ENCODE data around the gene LHFPL3. TPM values are rescaled to one million over a fixed set of nuclear protein-coding genes. Genes with fewer than 3 reads are reported as not detected.

LHFPL3 gene
- total and polyA plus RNA-seq, 9 of the 15 experiments (the other 6 are each of a cell fraction or from before 2014, with no cell fraction given), result 0.21 to 0.52 TPM; not detected in 7

- 2% methylated on average over 3 of the region's 3 CpGs for WGBS (ENCODE audit: insufficient coverage, low coverage, missing lambda C conversion rate)
- Histone ChIP-seq H2AFZ (ENCODE audit: low read depth, low read length) (no peak overlapping the region), H3K27me3 (ENCODE audit: control insufficient read depth in 2 of 2, insufficient read depth in 2 of 2, low read length in 2 of 2) (no peaks in the 10 kb centered on the region), H3K4me3 (no peak overlapping the region), H3K9me1 (ENCODE audit: control insufficient read depth, insufficient read depth, low read length) (no peaks in the 10 kb centered on the region), H3K27ac (ENCODE audit: extremely low read depth, low read depth, low read length) (no peak overlapping the region), H3K79me2 (ENCODE audit: control insufficient read depth, insufficient read depth, low read length) (no peaks in the 10 kb centered on the region), H3K36me3 (ENCODE audit: control insufficient read depth, insufficient read depth, low read length) (no peaks in the 10 kb centered on the region), H3K9ac (ENCODE audit: insufficient read depth in 1 of 2, low read depth in 2 of 2, low read length in 2 of 2) (no peak overlapping the region), H3K4me2 (ENCODE audit: insufficient read depth, low read length) (no peak overlapping the region), H3K9me3 (replicated peaks; ENCODE audit: control insufficient read depth, insufficient read depth, low read depth, low read length) (no peaks in the 10 kb centered on the region), H3K4me1 (replicated peaks in 1 of 2; ENCODE audit: control insufficient read depth in 2 of 2, insufficient read depth in 2 of 2, low read length in 2 of 2) (no peaks in the 10 kb centered on the region), H4K20me1 (replicated peaks; ENCODE audit: control insufficient read depth, insufficient read depth, low read length) (no peaks in the 10 kb centered on the region)
- ATAC-seq (no peak), FAIRE-seq (no peak), DNase-seq (ENCODE audit: extremely low read depth in 1 of 4, low spot score in 3 of 4) (no peak)
- ChIA-PET POLR2A (no interaction called here), CTCF (ENCODE audit: low intra/inter-chr PET ratio) (no interaction called here)
- no TSS peak for BruUV-seq (replicated peaks)
- in situ Hi-C loops (cut with MboI), result no loop called here
- intact Hi-C loops (cut with micrococcal nuclease), result no loop called here
- TF ChIP-seq BHLHE40 (IDR thresholded peaks at IDR 0.05; ENCODE audit: low read length), result no peak
- TF ChIP-seq BCLAF1 (IDR thresholded peaks at IDR 0.05; ENCODE audit: borderline replicate concordance in 1 of 2, control insufficient read depth in 1 of 2, low read depth in 2 of 2, low read length in 1 of 2), result no peak
- TF ChIP-seq ZNF507 (tag; conservative IDR thresholded peaks at IDR 0.05), result no peak
- no peak for TF ChIP-seq ZNF644 (tag; IDR thresholded peaks at IDR 0.05; ENCODE audit: low read depth)
- no peak for TF ChIP-seq CXXC5 (CRISPR knock-in tag; IDR thresholded peaks at IDR 0.05)
- TF ChIP-seq ARID4B (CRISPR knock-in tag; IDR thresholded peaks at IDR 0.05), result no peak
- no peak for TF ChIP-seq ZFPM2 (CRISPR knock-in tag; IDR thresholded peaks at IDR 0.05)
- TF ChIP-seq VEZF1 (CRISPR knock-in tag; IDR thresholded peaks at IDR 0.05), result no peak
- TF ChIP-seq AFF4 (CRISPR knock-in tag; IDR thresholded peaks at IDR 0.05), result no peak
These were observed 241.3 kb downstream of the LHFPL3 start for GRCh38 chr7:104569751-104570150.

All from K562 (cell line).